ENCODE results near the gene MAOB. TPM values are rescaled to one million over a fixed set of nuclear protein-coding genes. Genes with fewer than 3 reads are reported as not detected.

Gene MAOB
- polyA plus RNA-seq, 1 donor from 2014 or later, result not detected

DNA sequence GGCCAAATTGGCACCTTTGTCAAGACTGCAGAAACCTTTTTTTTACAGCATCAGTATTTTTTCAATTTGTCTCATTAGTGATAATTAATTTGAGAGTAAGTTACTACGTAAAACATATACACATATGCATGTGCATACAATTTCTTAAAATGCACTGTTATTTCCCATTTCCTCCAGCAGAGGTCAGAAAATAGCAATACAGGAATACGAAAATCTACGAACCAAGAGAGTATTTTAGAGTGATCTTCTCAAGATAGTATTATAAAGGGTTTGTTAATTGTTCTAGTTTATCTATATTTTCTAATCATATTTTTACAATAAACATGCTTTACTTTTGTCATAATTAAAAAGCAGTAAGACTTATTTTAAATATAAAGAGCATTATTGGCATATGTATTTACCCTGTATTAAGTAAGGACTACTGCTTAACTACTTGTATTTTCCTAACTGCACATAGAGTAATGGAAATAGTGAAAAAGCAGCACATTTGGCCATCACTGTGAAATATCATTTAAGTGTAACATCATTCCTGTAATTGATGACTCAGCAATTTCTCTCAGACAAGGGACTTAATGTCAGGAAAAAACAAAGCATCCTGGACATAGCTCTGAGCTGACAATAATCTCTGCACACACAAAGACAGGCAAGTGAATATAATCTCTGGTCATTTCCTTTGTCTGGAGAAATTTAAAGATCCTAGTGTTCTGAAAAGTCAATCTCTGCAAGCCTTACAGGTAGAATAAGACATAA is 45.6 kb downstream of the MAOB start:
- H3K4me3 Mint-ChIP-seq, result no peak overlapping the region
- no peaks in the 10 kb centered on the region for H3K4me1 Mint-ChIP-seq
- H3K9me3 Mint-ChIP-seq, result no peaks in the 10 kb centered on the region
- H3K36me3 Mint-ChIP-seq, result no peaks in the 10 kb centered on the region
- H3K27ac Mint-ChIP-seq, result no peak overlapping the region
- peaks cover 8% of the 10 kb centered on the region for H3K27me3 Mint-ChIP-seq

- no peak overlapping the region for H3K27ac Mint-ChIP-seq
- H3K4me1 Mint-ChIP-seq, result no peaks in the 10 kb centered on the region
- no peaks in the 10 kb centered on the region for H3K36me3 Mint-ChIP-seq
- no peaks in the 10 kb centered on the region for H3K9me3 Mint-ChIP-seq
- H3K4me3 Mint-ChIP-seq, result no peak overlapping the region
- peaks cover 8% of the 10 kb centered on the region for H3K27me3 Mint-ChIP-seq
These were observed 46.7 kb downstream of the MAOB start for GRCh38 chrX:43835559-43835958.

- no peaks in the 10 kb centered on the region for H3K4me1 Mint-ChIP-seq
- H3K4me3 Mint-ChIP-seq, result no peak overlapping the region
- no peak overlapping the region for H3K27ac Mint-ChIP-seq
- H3K9me3 Mint-ChIP-seq, result no peaks in the 10 kb centered on the region
- H3K27me3 Mint-ChIP-seq, result peaks cover 7% of the 10 kb centered on the region
- H3K36me3 Mint-ChIP-seq, result no peaks in the 10 kb centered on the region
These were observed 54.5 kb downstream of the MAOB start for GRCh38 chrX:43827791-43828190.

- no peaks in the 10 kb centered on the region for H3K4me1 Mint-ChIP-seq
- H3K27me3 Mint-ChIP-seq, result peaks cover 7% of the 10 kb centered on the region
- no peak overlapping the region for H3K4me3 Mint-ChIP-seq
- H3K9me3 Mint-ChIP-seq, result no peaks in the 10 kb centered on the region
- no peaks in the 10 kb centered on the region for H3K36me3 Mint-ChIP-seq
- no peak overlapping the region for H3K27ac Mint-ChIP-seq
These were observed 60.2 kb downstream of the MAOB start for GRCh38 chrX:43822014-43822413.

DNA sequence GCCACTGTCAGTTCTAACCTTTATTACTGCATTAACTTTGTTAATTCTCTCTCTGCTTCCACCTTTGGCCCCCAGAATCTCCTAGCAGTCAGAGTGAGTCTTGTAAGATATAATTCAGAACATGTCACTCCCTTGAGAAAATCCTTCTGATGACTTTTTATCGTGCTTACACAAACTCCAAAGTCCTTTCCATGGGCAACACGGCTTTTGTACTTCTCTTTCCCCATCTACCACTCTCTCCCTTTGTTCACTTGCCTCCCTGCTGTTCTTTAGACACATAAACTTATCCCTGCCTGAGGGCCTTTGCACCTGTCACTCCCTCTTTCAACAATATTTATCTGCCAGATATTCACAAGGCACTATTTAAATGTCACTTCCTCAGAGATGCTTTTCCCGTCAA is 64.8 kb downstream of the MAOB start:
- Mint-ChIP-seq H3K9me3 (no peaks in the 10 kb centered on the region), H3K27ac (no peak overlapping the region), H3K4me1 (no peaks in the 10 kb centered on the region), H3K27me3 (peaks cover 3% of the 10 kb centered on the region), H3K36me3 (no peaks in the 10 kb centered on the region), H3K4me3 (no peak overlapping the region)

- Mint-ChIP-seq H3K27me3 (peaks cover 3% of the 10 kb centered on the region), H3K9me3 (peaks cover 0 to 1% (median 0%) of the 10 kb centered on the region in 3 donors), H3K4me3 (no peak overlapping the region), H3K36me3 (no peaks in the 10 kb centered on the region), H3K27ac (no peak overlapping the region), H3K4me1 (no peaks in the 10 kb centered on the region)
These were observed 67.0 kb downstream of the MAOB start for GRCh38 chrX:43815209-43815608.

DNA sequence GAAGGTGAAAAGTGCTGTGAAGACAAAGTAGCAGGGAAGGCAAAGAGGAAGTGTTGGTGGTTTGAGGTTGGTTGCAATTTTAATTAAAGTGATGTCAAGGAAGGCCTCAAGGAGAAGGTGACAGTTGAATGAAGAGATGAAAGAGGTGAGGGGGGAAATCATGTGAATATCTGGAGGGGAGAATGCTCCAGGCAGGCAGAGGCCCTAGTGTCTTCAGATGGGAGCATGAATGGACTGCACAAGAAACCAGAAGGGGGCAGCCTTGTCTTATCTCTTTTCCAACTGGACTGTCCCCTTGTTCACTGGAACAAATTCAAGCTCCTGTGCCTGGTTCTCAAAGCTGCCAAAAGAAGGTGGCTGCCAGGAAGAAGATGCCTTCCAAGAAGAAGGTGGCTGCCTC is 68.4 kb downstream of the MAOB start:
- Mint-ChIP-seq H3K27ac (no peak overlapping the region), H3K36me3 (no peaks in the 10 kb centered on the region), H3K4me3 (no peak overlapping the region), H3K9me3 (peaks cover 0 to 1% (median 0%) of the 10 kb centered on the region in 3 donors), H3K27me3 (peaks cover 3% of the 10 kb centered on the region), H3K4me1 (no peaks in the 10 kb centered on the region)

GRCh38 chrX:43813319-43813718 is 68.9 kb downstream of the MAOB start:
- Mint-ChIP-seq H3K27ac (no peak overlapping the region), H3K4me1 (no peaks in the 10 kb centered on the region), H3K9me3 (peaks cover 0 to 1% (median 0%) of the 10 kb centered on the region in 3 donors), H3K27me3 (peaks cover 3% of the 10 kb centered on the region), H3K4me3 (no peak overlapping the region), H3K36me3 (no peaks in the 10 kb centered on the region)

DNA sequence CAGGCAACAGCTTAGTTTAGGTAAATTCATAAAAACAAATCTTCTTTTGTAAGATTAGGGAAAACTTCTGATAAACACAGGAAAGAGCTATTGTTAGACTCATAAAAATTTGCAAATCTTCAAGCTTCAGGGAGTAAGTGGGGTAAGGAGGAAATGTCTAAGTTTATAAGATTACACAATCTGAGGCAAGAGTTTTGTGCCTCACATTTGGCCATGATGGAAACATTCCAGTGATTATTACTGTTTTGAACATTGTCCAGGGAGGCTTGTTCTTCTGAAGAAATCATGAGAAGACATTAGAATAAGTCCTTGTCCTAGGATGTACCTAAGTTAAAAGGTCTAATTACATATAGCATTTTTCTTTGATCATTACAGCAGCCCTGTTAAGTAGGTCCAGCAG is 72.8 kb downstream of the MAOB start:
- Mint-ChIP-seq H3K4me1 (no peaks in the 10 kb centered on the region), H3K9me3 (peaks cover 0 to 1% (median 0%) of the 10 kb centered on the region in 3 donors), H3K27ac (no peak overlapping the region), H3K4me3 (no peak overlapping the region), H3K36me3 (no peaks in the 10 kb centered on the region), H3K27me3 (peaks cover 2% of the 10 kb centered on the region)

DNA sequence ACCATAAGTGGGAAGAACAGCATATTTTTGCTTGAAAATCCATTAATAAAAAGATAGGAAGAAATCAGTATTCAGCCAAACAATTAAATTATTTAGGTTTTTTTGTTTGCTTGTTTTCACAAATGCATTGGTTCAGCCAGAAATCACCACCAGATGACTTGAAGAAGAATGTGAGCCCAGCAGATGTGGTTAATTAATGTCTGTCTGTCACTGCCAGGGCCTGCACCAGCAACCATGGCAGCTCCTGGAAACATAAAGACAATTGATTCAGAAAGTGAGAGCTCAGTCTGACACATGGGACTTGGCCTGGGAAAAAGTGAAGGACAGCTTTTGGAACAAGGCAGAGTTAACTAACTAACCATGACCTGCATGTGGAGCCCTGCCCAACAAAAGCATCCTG is 74.0 kb downstream of the MAOB start:
- Mint-ChIP-seq H3K4me3 (no peak overlapping the region), H3K36me3 (no peaks in the 10 kb centered on the region), H3K27ac (no peak overlapping the region), H3K27me3 (peaks cover 2% of the 10 kb centered on the region), H3K4me1 (no peaks in the 10 kb centered on the region), H3K9me3 (peaks cover 0 to 1% (median 0%) of the 10 kb centered on the region in 3 donors)

- Mint-ChIP-seq H3K27me3 (peaks cover 2% of the 10 kb centered on the region), H3K36me3 (no peaks in the 10 kb centered on the region), H3K4me3 (no peak overlapping the region), H3K27ac (no peak overlapping the region), H3K9me3 (no peaks in the 10 kb centered on the region), H3K4me1 (no peaks in the 10 kb centered on the region)
These were observed 76.7 kb downstream of the MAOB start for GRCh38 chrX:43805579-43805978.

- Mint-ChIP-seq H3K27ac (no peak overlapping the region), H3K27me3 (peaks cover 2% of the 10 kb centered on the region), H3K9me3 (no peaks in the 10 kb centered on the region), H3K36me3 (no peaks in the 10 kb centered on the region), H3K4me1 (no peaks in the 10 kb centered on the region), H3K4me3 (no peak overlapping the region)
These were observed 78.2 kb downstream of the MAOB start for GRCh38 chrX:43804021-43804420.

- Mint-ChIP-seq H3K9me3 (peaks cover 2 to 10% (median 5%) of the 10 kb centered on the region in 3 donors), H3K27ac (no peak overlapping the region), H3K36me3 (peaks cover 2% of the 10 kb centered on the region), H3K27me3 (peaks cover 4% of the 10 kb centered on the region), H3K4me3 (no peak overlapping the region), H3K4me1 (no peaks in the 10 kb centered on the region)
These were observed 96.2 kb downstream of the MAOB start for GRCh38 chrX:43785930-43786591.

DNA sequence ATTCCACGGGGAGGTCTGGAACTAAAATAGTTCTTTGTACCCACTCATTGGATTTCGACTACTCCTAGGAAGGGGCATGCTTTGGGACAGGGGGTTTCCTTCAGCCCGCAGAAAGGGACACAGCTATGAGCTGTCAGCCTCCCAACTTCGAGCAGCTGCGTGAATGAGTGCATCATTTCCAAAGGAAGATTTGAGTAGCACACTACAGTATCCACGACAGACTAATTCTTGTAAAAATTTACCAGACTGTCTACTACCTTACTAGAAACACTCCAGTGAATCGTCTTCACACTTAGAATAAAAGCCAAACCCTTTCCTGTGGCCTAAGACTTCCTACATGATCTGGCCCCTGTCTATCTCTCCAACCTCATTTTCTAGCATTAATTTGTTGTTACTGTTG is 124.2 kb downstream of the MAOB start:
- H3K4me1 Mint-ChIP-seq, result no peaks in the 10 kb centered on the region
- no peak overlapping the region for H3K4me3 Mint-ChIP-seq
- H3K9me3 Mint-ChIP-seq, result no peaks in the 10 kb centered on the region
- H3K27me3 Mint-ChIP-seq, result peaks cover 3% of the 10 kb centered on the region
- no peaks in the 10 kb centered on the region for H3K36me3 Mint-ChIP-seq
- H3K27ac Mint-ChIP-seq, result no peak overlapping the region

DNA sequence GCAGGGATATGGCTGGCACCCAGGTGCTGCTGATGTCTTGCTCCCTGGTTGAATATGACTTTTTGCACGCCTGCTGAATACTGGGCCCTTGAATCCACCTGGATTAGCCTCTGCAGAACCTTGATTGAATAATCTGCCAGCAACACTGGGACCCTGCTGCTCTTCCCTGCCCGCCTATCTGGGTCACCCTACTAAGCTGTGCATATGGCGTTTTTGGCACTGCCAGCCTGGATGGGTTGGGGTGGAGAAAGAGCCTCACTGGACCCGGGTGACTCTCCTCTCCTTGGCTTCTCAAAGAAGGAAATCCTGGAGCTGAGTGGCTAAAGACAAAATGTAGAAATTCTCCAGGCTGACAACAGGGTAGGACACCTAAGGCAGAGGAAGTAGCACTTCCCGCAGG is 126.2 kb downstream of the MAOB start:
- Mint-ChIP-seq H3K36me3 (no peaks in the 10 kb centered on the region), H3K9me3 (no peaks in the 10 kb centered on the region), H3K27me3 (peaks cover 5% of the 10 kb centered on the region), H3K27ac (no peak overlapping the region), H3K4me3 (no peak overlapping the region), H3K4me1 (no peaks in the 10 kb centered on the region)

DNA sequence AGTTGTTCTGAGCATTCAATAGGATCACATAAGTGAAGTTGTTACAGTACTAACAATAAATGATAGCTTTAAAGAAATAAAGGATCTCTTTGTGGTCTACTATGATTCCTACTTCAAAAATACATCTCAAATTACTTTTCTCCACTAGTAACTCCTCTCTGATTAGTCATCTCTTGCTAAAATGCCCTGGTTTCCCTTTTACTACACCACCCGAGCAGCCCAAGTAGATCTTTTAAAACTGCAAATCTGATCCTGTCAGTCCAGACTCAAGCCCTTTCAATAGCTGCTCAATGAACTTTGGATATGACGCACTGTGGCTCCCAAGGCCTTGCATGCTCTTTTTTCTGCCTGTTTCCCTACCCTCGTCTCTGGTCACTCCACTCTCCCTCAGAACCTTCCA is 128.6 kb downstream of the MAOB start:
- Mint-ChIP-seq H3K36me3 (no peaks in the 10 kb centered on the region), H3K27ac (no peak overlapping the region), H3K4me1 (peaks cover 0 to 4% (median 2%) of the 10 kb centered on the region in 3 donors), H3K27me3 (peaks cover 5% of the 10 kb centered on the region), H3K9me3 (no peaks in the 10 kb centered on the region), H3K4me3 (no peak overlapping the region)
